Measurements from ENCODE around the gene TPI1.

DNA sequence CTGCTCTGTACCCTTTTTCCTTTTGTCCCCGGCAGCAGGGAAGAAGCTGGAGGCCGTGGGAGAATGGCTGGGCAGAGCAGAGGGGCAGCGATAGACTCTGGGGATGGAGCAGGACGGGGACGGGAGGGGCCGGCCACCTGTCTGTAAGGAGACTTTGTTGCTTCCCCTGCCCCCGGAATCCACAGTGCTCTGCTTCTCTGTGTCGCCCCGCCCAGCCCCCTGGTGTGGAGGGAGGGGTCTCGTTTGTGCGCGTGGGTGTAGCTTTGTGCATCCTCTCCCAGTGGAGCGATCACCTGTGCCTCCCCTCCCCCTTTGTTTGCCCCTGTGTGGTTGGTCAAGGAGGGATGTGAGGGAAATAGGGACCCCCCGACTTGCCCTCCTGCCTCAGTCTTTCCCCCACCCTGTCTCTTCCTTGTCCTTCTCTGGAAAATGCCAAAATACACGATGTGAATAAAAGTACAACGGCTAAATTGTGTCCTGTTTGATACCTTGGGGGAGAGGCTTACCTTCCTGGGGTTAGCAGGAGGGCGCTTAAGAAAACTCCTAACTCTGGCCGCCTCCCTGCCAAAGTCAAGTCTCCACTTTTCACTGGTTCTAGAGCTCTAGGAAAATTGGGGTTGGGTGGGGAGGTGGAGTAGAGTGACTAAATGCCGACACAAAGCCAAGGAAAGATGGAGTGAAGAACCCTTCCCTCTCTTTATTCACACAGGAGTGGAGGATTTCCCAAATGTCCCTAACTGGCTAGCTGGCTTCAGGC is 990 bp upstream of the TPI1 start:
- TF ChIP-seq CTCF (IDR thresholded peaks at IDR 0.05) (no peak), POLR2A (IDR thresholded peaks at IDR 0.05) (no peak)

Data from right lobe of liver (tissue), 4 donors.